Immature natural killer cell (primary cell): ENCODE measurements around the gene UPK3A. TPM values are rescaled to one million over a fixed set of nuclear protein-coding genes. Genes with fewer than 3 reads are reported as not detected.
A peak's percentile ranks its signal among the peaks of the same experiment; 100 is the strongest.

Experiments
- DNase-seq, 3 donors: peaks; one replicate each; pipeline ENCODE4 v3.0.0; 2022; ENCODE audit warnings: mixed read lengths in 1 of 3
- H3K27ac Mint-ChIP-seq, 6 donors: one replicate each; pipeline ENCODE4 v1.8.0; 2020; ENCODE audit warnings: mixed read lengths in 6 of 6, mild to moderate bottlenecking in 5 of 6, inconsistent platforms in 4 of 6, moderate library complexity in 3 of 6
- H3K27me3 Mint-ChIP-seq, 3 donors: one replicate each; pipeline ENCODE4 v1.8.0; 2020 to 2021; ENCODE audit warnings: low read depth in 3 of 3, mild to moderate bottlenecking in 3 of 3, mixed read lengths in 3 of 3, moderate library complexity in 3 of 3, inconsistent platforms in 1 of 3
- H3K36me3 Mint-ChIP-seq, 3 donors: one replicate each; pipeline ENCODE4 v1.8.0; 2020; ENCODE audit warnings: mixed read lengths in 3 of 3, inconsistent platforms in 2 of 3, mild to moderate bottlenecking in 2 of 3
- H3K4me1 Mint-ChIP-seq, 2 donors: one replicate each; pipeline ENCODE4 v1.8.0; 2020; ENCODE audit warnings: inconsistent platforms in 2 of 2, mild to moderate bottlenecking in 2 of 2, mixed read lengths in 2 of 2, moderate library complexity in 1 of 2
- H3K4me3 Mint-ChIP-seq, 5 donors: one replicate each; pipeline ENCODE4 v1.8.0; 2020; ENCODE audit warnings: mild to moderate bottlenecking in 5 of 5, mixed read lengths in 5 of 5, inconsistent platforms in 3 of 5, moderate library complexity in 3 of 5
- H3K9me3 Mint-ChIP-seq, 6 donors: one replicate each; pipeline ENCODE4 v1.8.0; 2020; ENCODE audit warnings: mild to moderate bottlenecking in 6 of 6, mixed read lengths in 6 of 6, inconsistent platforms in 4 of 6, moderate library complexity in 3 of 6
- polyA plus RNA-seq, 3 donors: library from polyadenylated mRNA; unstranded; fragments of 300-500 nt; fragmentation: Illumina TruSeq; gene quantifications; one replicate each; pipeline ENCODE4 v1.2.3, GENCODE V29; 2021

Gene UPK3A
- polyA plus RNA-seq, 3 donors from 2014 or later, result 2.7 to 6.4 TPM; not detected in 1

- no peaks in the 10 kb centered on the region for H3K9me3 Mint-ChIP-seq
- peaks cover 2 to 17% (median 8%) of the 10 kb centered on the region in 3 donors for H3K27me3 Mint-ChIP-seq
- peak in 1 of 3 donors; percentile 25 for DNase-seq
- H3K4me1 Mint-ChIP-seq, result peaks cover 8% of the 10 kb centered on the region in 2 donors
- H3K4me3 Mint-ChIP-seq, result no peak overlapping the region
- H3K27ac Mint-ChIP-seq, result no peak overlapping the region
- H3K36me3 Mint-ChIP-seq, result no peaks in the 10 kb centered on the region
Measured at GRCh38 chr22:45296628-45297297, 12.0 kb downstream of the UPK3A start.

- DNase-seq, result no peak
- Mint-ChIP-seq H3K36me3 (no peaks in the 10 kb centered on the region), H3K4me1 (peaks cover 8% of the 10 kb centered on the region in 2 donors), H3K9me3 (no peaks in the 10 kb centered on the region), H3K27me3 (peaks cover 3 to 11% (median 4%) of the 10 kb centered on the region in 3 donors), H3K4me3 (no peak overlapping the region), H3K27ac (no peak overlapping the region)
Measured at GRCh38 chr22:45298934-45299505, 14.3 kb downstream of the UPK3A start.

GRCh38 chr22:45302751-45303150 lies 18.0 kb downstream of the UPK3A start:
- no peak overlapping the region for H3K4me3 Mint-ChIP-seq

GRCh38 chr22:45303181-45303580 lies 18.4 kb downstream of the UPK3A start:
- Mint-ChIP-seq H3K9me3 (no peaks in the 10 kb centered on the region), H3K27ac (no peak overlapping the region), H3K36me3 (no peaks in the 10 kb centered on the region), H3K27me3 (peaks cover 3 to 5% (median 4%) of the 10 kb centered on the region in 3 donors), H3K4me3 (no peak overlapping the region), H3K4me1 (no peaks in the 10 kb centered on the region)
- DNase-seq, result no peak

More at GRCh38 chr22:45302751-45303150, 18.0 kb downstream of the UPK3A start:
- Mint-ChIP-seq H3K36me3 (no peaks in the 10 kb centered on the region), H3K4me1 (no peaks in the 10 kb centered on the region), H3K9me3 (no peaks in the 10 kb centered on the region), H3K27me3 (peaks cover 3 to 6% (median 4%) of the 10 kb centered on the region in 3 donors), H3K27ac (no peak overlapping the region)
- no peak for DNase-seq

GRCh38 chr22:45304971-45305370 lies 20.2 kb downstream of the UPK3A start:
- no peak overlapping the region for H3K4me3 Mint-ChIP-seq
- H3K4me1 Mint-ChIP-seq, result peaks cover 11 to 12% of the 10 kb centered on the region in 2 donors
- no peak for DNase-seq

GRCh38 chr22:45305456-45306075 lies 20.8 kb downstream of the UPK3A start:
- peaks cover 11 to 13% (median 11%) of the 10 kb centered on the region in 3 donors for H3K27me3 Mint-ChIP-seq
- no peaks in the 10 kb centered on the region for H3K36me3 Mint-ChIP-seq
- no peak overlapping the region for H3K27ac Mint-ChIP-seq
- no peak for DNase-seq
- peaks cover 12 to 14% of the 10 kb centered on the region in 2 donors for H3K4me1 Mint-ChIP-seq
- H3K9me3 Mint-ChIP-seq, result no peaks in the 10 kb centered on the region
- H3K4me3 Mint-ChIP-seq, result no peak overlapping the region

More at GRCh38 chr22:45304971-45305370, 20.2 kb downstream of the UPK3A start:
- peaks cover 11% of the 10 kb centered on the region in 3 donors for H3K27me3 Mint-ChIP-seq
- no peaks in the 10 kb centered on the region for H3K9me3 Mint-ChIP-seq
- H3K36me3 Mint-ChIP-seq, result no peaks in the 10 kb centered on the region
- no peak overlapping the region for H3K27ac Mint-ChIP-seq

GRCh38 chr22:45306139-45306538 lies 21.4 kb downstream of the UPK3A start:
- no peak for DNase-seq
- Mint-ChIP-seq H3K36me3 (no peaks in the 10 kb centered on the region), H3K4me3 (no peak overlapping the region), H3K9me3 (no peaks in the 10 kb centered on the region), H3K4me1 (peaks cover 18 to 20% of the 10 kb centered on the region in 2 donors), H3K27ac (no peak overlapping the region), H3K27me3 (peaks cover 11 to 15% (median 14%) of the 10 kb centered on the region in 3 donors)

- H3K36me3 Mint-ChIP-seq, result no peaks in the 10 kb centered on the region
- peaks cover 22% of the 10 kb centered on the region in 2 donors for H3K4me1 Mint-ChIP-seq
- no peak for DNase-seq
- H3K27ac Mint-ChIP-seq, result peak overlapping the region; percentile 79 to 95 (median 92)
- H3K4me3 Mint-ChIP-seq, result peak overlapping the region; percentile 85 to 90 (median 88)
- H3K27me3 Mint-ChIP-seq, result peaks cover 8 to 14% (median 13%) of the 10 kb centered on the region in 3 donors
- no peaks in the 10 kb centered on the region for H3K9me3 Mint-ChIP-seq
Measured at GRCh38 chr22:45308391-45308956, 23.7 kb downstream of the UPK3A start.

GRCh38 chr22:45308957-45309421 lies 24.2 kb downstream of the UPK3A start:
- Mint-ChIP-seq H3K4me3 (peak overlapping the region; percentile 85 to 90 (median 88)), H3K4me1 (peaks cover 22% of the 10 kb centered on the region in 2 donors), H3K27me3 (peaks cover 8 to 14% (median 11%) of the 10 kb centered on the region in 3 donors), H3K36me3 (no peaks in the 10 kb centered on the region), H3K9me3 (no peaks in the 10 kb centered on the region), H3K27ac (peak overlapping the region; percentile 79 to 95 (median 92))
- DNase-seq, result peak in 2 of 3 donors; percentile 9 to 24

- Mint-ChIP-seq H3K36me3 (no peaks in the 10 kb centered on the region), H3K4me3 (peak within 1 kb of the TSS; percentile 85 to 90 (median 88)), H3K9me3 (no peaks in the 10 kb centered on the region), H3K4me1 (peaks cover 22% of the 10 kb centered on the region in 2 donors), H3K27ac (peak within 1 kb of the TSS; percentile 79 to 95 (median 92)), H3K27me3 (peaks cover 6 to 14% (median 11%) of the 10 kb centered on the region in 3 donors)
- DNase-seq, result peak; percentile 95 to 99 (median 97)
Measured at GRCh38 chr22:45309422-45310227, 24.9 kb downstream of the UPK3A start, which contains the start of gene FAM118A. Gene FAM118A (plus strand): TSS chr22:45309934. CDS start chr22:45322380, 12,446 bp downstream.

- Mint-ChIP-seq H3K27me3 (peaks cover 6 to 14% (median 11%) of the 10 kb centered on the region in 3 donors), H3K36me3 (no peaks in the 10 kb centered on the region), H3K4me1 (peaks cover 22% of the 10 kb centered on the region in 2 donors), H3K27ac (peak overlapping the region in 5 of 6 donors; percentile 54 to 90 (median 65)), H3K9me3 (no peaks in the 10 kb centered on the region), H3K4me3 (peak overlapping the region; percentile 72 to 90 (median 79))
- no peak for DNase-seq
Measured at GRCh38 chr22:45310331-45310976, 25.7 kb downstream of the UPK3A start.

GRCh38 chr22:45310977-45311531 lies 26.3 kb downstream of the UPK3A start:
- no peak for DNase-seq
- Mint-ChIP-seq H3K27ac (peak overlapping the region; percentile 54 to 90 (median 64)), H3K9me3 (no peaks in the 10 kb centered on the region), H3K27me3 (peaks cover 6 to 14% (median 11%) of the 10 kb centered on the region in 3 donors), H3K4me1 (peaks cover 22% of the 10 kb centered on the region in 2 donors), H3K4me3 (peak overlapping the region; percentile 72 to 90 (median 79)), H3K36me3 (no peaks in the 10 kb centered on the region)
